ENCODE results near the gene CCDC83. TPM values are rescaled to one million over a fixed set of nuclear protein-coding genes. Genes with fewer than 3 reads are reported as not detected.

CCDC83 gene
- total RNA-seq, 1 donor from 2014 or later = not detected

- peaks cover 17% of the 10 kb centered on the region for H3K4me1 Mint-ChIP-seq
- no peak overlapping the region for H3K27ac Mint-ChIP-seq
- DNase-seq (ENCODE audit: low spot score) = peak; percentile 18
- H3F3A ChIP-seq (ENCODE audit: low read depth) = no peaks in the 10 kb centered on the region
- no peaks in the 10 kb centered on the region for H4K20me1 ChIP-seq (ENCODE audit: low read depth)
- TF ChIP-seq EZH2phosphoT487 (IDR thresholded peaks at IDR 0.05) (no peak), CTCF (IDR thresholded peaks at IDR 0.05) (no peak), EZH2 (IDR thresholded peaks at IDR 0.05) (no peak)
- no peak overlapping the region for H3K4me3 Mint-ChIP-seq
- H3K27me3 ChIP-seq = no peaks in the 10 kb centered on the region
- no peak overlapping the region for H3K27ac ChIP-seq
- H3K4me3 ChIP-seq = no peak overlapping the region
- no peak overlapping the region for H2AFZ ChIP-seq (replicated peaks)
- H3K27me3 Mint-ChIP-seq (ENCODE audit: insufficient read depth, low read depth) = no peaks in the 10 kb centered on the region
- no peak overlapping the region for H3K9ac ChIP-seq
- H3K4me2 ChIP-seq = no peak overlapping the region
- no peaks in the 10 kb centered on the region for H3K36me3 Mint-ChIP-seq
- H3K36me3 ChIP-seq = no peaks in the 10 kb centered on the region
- no peaks in the 10 kb centered on the region for H3K9me3 Mint-ChIP-seq
- H3K4me1 ChIP-seq = peaks cover 8% of the 10 kb centered on the region
- no peaks in the 10 kb centered on the region for H3K79me2 ChIP-seq (ENCODE audit: low read depth)
- H3K9me3 ChIP-seq (ENCODE audit: low read depth) = no peaks in the 10 kb centered on the region
Observed at GRCh38 chr11:85893395-85893794, 38.2 kb downstream of the CCDC83 start.

DNA sequence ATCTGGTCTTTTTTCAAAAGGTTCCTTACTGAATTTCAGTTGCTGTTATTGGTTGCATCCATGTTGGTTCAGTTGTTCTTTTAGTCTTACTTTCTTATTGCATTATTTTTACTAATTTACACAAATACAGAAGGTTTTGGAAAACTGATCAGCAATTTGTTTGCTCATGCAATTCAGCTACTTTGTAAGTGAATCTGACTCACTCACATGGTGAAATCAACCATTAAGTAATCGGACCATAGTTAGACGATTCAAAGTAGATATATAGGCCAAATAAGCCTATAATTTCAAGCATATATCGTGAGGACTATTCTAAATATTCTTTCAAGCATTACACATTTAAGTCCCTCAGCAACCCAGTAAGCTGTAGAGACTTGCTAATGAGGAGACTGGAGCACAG, 41.7 kb downstream of the CCDC83 start:
- no peak overlapping the region for H3K4me3 ChIP-seq
- TF ChIP-seq EZH2 (IDR thresholded peaks at IDR 0.05) (no peak), CTCF (IDR thresholded peaks at IDR 0.05) (no peak), EZH2phosphoT487 (IDR thresholded peaks at IDR 0.05) (no peak)
- no peak overlapping the region for H3K9ac ChIP-seq
- no peaks in the 10 kb centered on the region for H3K36me3 Mint-ChIP-seq
- H3K4me1 Mint-ChIP-seq = peaks cover 9% of the 10 kb centered on the region
- H3F3A ChIP-seq (ENCODE audit: low read depth) = no peaks in the 10 kb centered on the region
- no peaks in the 10 kb centered on the region for H3K79me2 ChIP-seq (ENCODE audit: low read depth)
- no peak for DNase-seq (ENCODE audit: low spot score)
- H3K27ac Mint-ChIP-seq = no peak overlapping the region
- no peaks in the 10 kb centered on the region for H3K36me3 ChIP-seq
- no peak overlapping the region for H2AFZ ChIP-seq (replicated peaks)
- H3K27me3 Mint-ChIP-seq (ENCODE audit: insufficient read depth, low read depth) = peaks cover 3% of the 10 kb centered on the region
- H3K4me3 Mint-ChIP-seq = no peak overlapping the region
- H3K9me3 ChIP-seq (ENCODE audit: low read depth) = no peaks in the 10 kb centered on the region
- H3K27ac ChIP-seq = no peak overlapping the region
- H4K20me1 ChIP-seq (ENCODE audit: low read depth) = no peaks in the 10 kb centered on the region
- H3K4me2 ChIP-seq = no peak overlapping the region
- H3K4me1 ChIP-seq = peaks cover 4% of the 10 kb centered on the region
- no peaks in the 10 kb centered on the region for H3K9me3 Mint-ChIP-seq
- H3K27me3 ChIP-seq = no peaks in the 10 kb centered on the region

- Histone ChIP-seq H2AFZ (replicated peaks) (no peak overlapping the region), H3K36me3 (no peaks in the 10 kb centered on the region), H4K20me1 (ENCODE audit: low read depth) (no peaks in the 10 kb centered on the region), H3K4me3 (no peak overlapping the region), H3F3A (ENCODE audit: low read depth) (no peaks in the 10 kb centered on the region), H3K9ac (no peak overlapping the region), H3K27me3 (no peaks in the 10 kb centered on the region), H3K27ac (no peak overlapping the region), H3K9me3 (ENCODE audit: low read depth) (no peaks in the 10 kb centered on the region), H3K4me2 (no peak overlapping the region), H3K79me2 (ENCODE audit: low read depth) (no peaks in the 10 kb centered on the region), H3K4me1 (no peaks in the 10 kb centered on the region)
- Mint-ChIP-seq H3K36me3 (no peaks in the 10 kb centered on the region), H3K9me3 (no peaks in the 10 kb centered on the region), H3K27me3 (ENCODE audit: insufficient read depth, low read depth) (peaks cover 3% of the 10 kb centered on the region), H3K4me1 (peaks cover 3% of the 10 kb centered on the region), H3K27ac (no peak overlapping the region), H3K4me3 (no peak overlapping the region)
- DNase-seq (ENCODE audit: low spot score) = no peak
- TF ChIP-seq EZH2phosphoT487 (IDR thresholded peaks at IDR 0.05) = no peak
- no peak for TF ChIP-seq EZH2 (IDR thresholded peaks at IDR 0.05)
- no peak for TF ChIP-seq CTCF (IDR thresholded peaks at IDR 0.05)
Observed at GRCh38 chr11:85898456-85898855, 43.3 kb downstream of the CCDC83 start.

Measured in neural progenitor cell (in vitro differentiated cells).